Activated B cell treated with CpG ODN at 0.5 μM for 24 hours (primary cell): ENCODE results near the gene SLCO2A1. TPM values are rescaled to one million over a fixed set of nuclear protein-coding genes. Genes with fewer than 3 reads are reported as not detected.

ENCODE experiments used
- ATAC-seq: fragments of 200-7000 bp; cut with Tn5 transposase; one replicate; pipeline ENCODE4 v1.10.0; 2021; ENCODE audit warnings: low read depth, mild to moderate bottlenecking, moderate library complexity
- CTCF ChIA-PET: fragments of 350-600 bp; sonication (Branson Sonifier 250); formaldehyde crosslinking; loops from one replicate; lab custom pipeline; 2021; ENCODE audit warnings: antibody characterized with exemption; lab: Charles Lee
- POLR2A ChIA-PET: fragments of 350-600 bp; sonication (Branson Sonifier 250); formaldehyde crosslinking; loops from one replicate; lab custom pipeline; 2021; ENCODE audit warnings: antibody characterized with exemption; lab: Charles Lee
- DNase-seq: peaks from one replicate; pipeline ENCODE4 v3.0.0; 2022
- H3K27ac Mint-ChIP-seq: one replicate; pipeline ENCODE4 v1.8.0; 2020; ENCODE audit warnings: mixed read lengths
- H3K27me3 Mint-ChIP-seq: one replicate; pipeline ENCODE4 v1.8.0; 2021; ENCODE audit warnings: mixed read lengths
- H3K36me3 Mint-ChIP-seq: one replicate; pipeline ENCODE4 v1.8.0; 2021; ENCODE audit warnings: low read depth, mixed read lengths
- H3K4me1 Mint-ChIP-seq: one replicate; pipeline ENCODE4 v1.8.0; 2021; ENCODE audit warnings: mixed read lengths
- H3K4me3 Mint-ChIP-seq: one replicate; pipeline ENCODE4 v1.8.0; 2020; ENCODE audit warnings: mild to moderate bottlenecking, mixed read lengths
- H3K9me3 Mint-ChIP-seq: one replicate; pipeline ENCODE4 v1.8.0; 2020; ENCODE audit warnings: mixed read lengths
- intact Hi-C: fragments of 100-400 bp; cut with micrococcal nuclease; formaldehyde crosslinking; loops from one replicate; pipeline ENCODE4 v1.15.1; 2024
- total RNA-seq: library from RNA; stranded (reverse); gene quantifications from 2 replicates; pipeline ENCODE4 v1.2.3, GENCODE V29; 2022
- TF ChIP-seq, protein P1 (sequence below): fragments of 200-600 bp; IDR thresholded peaks from one replicate; pipeline ENCODE4 v1.8.0; 2022; ENCODE audit warnings: antibody characterized with exemption, mild to moderate bottlenecking

SLCO2A1 gene
- total RNA-seq, 1 donor from 2014 or later: not detected

DNA sequence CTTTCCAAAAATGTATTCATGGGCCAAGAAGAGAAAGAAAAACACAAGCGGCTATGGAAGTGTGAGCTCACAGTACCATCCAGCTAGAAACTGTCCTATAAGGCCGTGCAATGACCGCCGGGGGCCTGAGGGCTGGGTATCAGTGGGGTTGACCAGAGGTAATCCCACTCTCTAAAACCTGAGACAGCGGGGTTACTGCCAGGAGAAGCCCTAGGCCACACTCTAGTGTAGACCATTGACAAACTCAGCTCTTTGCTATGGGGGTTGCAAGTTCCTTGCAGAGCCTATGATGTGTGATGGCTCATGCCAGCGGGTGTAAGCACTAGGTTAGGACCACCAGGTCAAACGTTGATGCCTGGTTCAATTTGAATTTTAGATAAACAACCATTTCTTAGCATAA, 25.9 kb upstream of the SLCO2A1 start:
- CTCF ChIA-PET: no interaction called here
- Mint-ChIP-seq H3K4me3 (no peak overlapping the region), H3K27me3 (peaks cover 1% of the 10 kb centered on the region), H3K27ac (no peak overlapping the region), H3K4me1 (no peaks in the 10 kb centered on the region), H3K36me3 (no peaks in the 10 kb centered on the region), H3K9me3 (no peaks in the 10 kb centered on the region)
- no peak for ATAC-seq
- TF ChIP-seq, protein P1, sequence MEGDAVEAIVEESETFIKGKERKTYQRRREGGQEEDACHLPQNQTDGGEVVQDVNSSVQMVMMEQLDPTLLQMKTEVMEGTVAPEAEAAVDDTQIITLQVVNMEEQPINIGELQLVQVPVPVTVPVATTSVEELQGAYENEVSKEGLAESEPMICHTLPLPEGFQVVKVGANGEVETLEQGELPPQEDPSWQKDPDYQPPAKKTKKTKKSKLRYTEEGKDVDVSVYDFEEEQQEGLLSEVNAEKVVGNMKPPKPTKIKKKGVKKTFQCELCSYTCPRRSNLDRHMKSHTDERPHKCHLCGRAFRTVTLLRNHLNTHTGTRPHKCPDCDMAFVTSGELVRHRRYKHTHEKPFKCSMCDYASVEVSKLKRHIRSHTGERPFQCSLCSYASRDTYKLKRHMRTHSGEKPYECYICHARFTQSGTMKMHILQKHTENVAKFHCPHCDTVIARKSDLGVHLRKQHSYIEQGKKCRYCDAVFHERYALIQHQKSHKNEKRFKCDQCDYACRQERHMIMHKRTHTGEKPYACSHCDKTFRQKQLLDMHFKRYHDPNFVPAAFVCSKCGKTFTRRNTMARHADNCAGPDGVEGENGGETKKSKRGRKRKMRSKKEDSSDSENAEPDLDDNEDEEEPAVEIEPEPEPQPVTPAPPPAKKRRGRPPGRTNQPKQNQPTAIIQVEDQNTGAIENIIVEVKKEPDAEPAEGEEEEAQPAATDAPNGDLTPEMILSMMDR: no peak
- intact Hi-C loops: no loop called here
- no peak for DNase-seq
- POLR2A ChIA-PET: no interaction called here

GRCh38 chr3:134054881-134055280, 25.2 kb upstream of the SLCO2A1 start:
- H3K4me3 Mint-ChIP-seq: no peak overlapping the region

DNA sequence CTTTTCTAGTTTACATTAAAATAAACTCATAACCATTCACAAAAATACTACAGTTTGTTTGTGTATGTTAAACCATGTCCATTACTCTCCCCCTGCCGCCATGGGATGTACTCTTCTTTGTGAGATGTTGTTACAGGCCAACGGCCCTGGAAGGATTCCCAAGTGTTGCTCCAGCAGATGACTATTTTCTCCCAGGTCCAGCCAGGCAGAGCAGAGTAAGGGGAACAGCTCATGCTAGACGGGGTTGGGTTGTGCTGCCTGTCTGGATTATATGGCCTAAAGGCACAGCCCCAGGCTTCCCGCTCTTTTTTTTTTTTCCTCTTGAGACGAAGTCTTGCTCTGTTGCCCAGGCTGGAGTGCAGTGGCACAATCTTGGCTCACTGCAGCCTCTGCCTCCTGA, 24.5 kb upstream of the SLCO2A1 start:
- H3K4me3 Mint-ChIP-seq: no peak overlapping the region
- ATAC-seq (no peak), DNase-seq (no peak)
- intact Hi-C loops: no loop called here
- POLR2A ChIA-PET: no interaction called here
- TF ChIP-seq, protein P1: no peak
- CTCF ChIA-PET: no interaction called here
- H3K27me3 Mint-ChIP-seq: peaks cover 10% of the 10 kb centered on the region
- H3K4me1 Mint-ChIP-seq: no peaks in the 10 kb centered on the region
- H3K36me3 Mint-ChIP-seq: no peaks in the 10 kb centered on the region
- H3K9me3 Mint-ChIP-seq: no peaks in the 10 kb centered on the region
- H3K27ac Mint-ChIP-seq: no peak overlapping the region

More at GRCh38 chr3:134054881-134055280, 25.2 kb upstream of the SLCO2A1 start:
- intact Hi-C loops: no loop called here
- POLR2A ChIA-PET: no interaction called here
- TF ChIP-seq, protein P1: no peak
- Mint-ChIP-seq H3K4me1 (no peaks in the 10 kb centered on the region), H3K36me3 (no peaks in the 10 kb centered on the region), H3K9me3 (no peaks in the 10 kb centered on the region), H3K27me3 (peaks cover 4% of the 10 kb centered on the region), H3K27ac (no peak overlapping the region)
- no peak for ATAC-seq
- CTCF ChIA-PET: no interaction called here
- DNase-seq: no peak

DNA sequence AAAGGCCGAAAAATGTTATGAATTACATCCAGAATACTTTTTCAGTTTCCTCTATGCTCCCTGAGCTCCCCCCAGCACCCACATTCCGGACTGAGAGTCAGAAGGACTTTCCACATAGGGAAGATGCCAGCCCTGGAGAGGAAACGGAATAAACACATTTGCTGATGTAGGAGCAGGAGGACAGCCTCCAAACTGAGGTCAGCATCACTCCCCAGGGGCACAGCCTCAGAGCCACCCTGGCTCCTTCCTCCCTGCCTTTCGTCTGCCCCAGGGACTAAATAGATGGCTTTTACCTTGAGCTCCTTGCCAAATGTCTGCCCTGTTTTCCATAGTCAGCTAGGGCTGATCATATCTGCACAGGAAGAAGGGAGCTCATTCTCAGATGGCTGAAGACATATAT, 22.6 kb upstream of the SLCO2A1 start:
- Mint-ChIP-seq H3K36me3 (no peaks in the 10 kb centered on the region), H3K4me3 (no peak overlapping the region), H3K27me3 (peaks cover 9% of the 10 kb centered on the region), H3K9me3 (no peaks in the 10 kb centered on the region), H3K27ac (no peak overlapping the region), H3K4me1 (no peaks in the 10 kb centered on the region)
- intact Hi-C loops: no loop called here
- no peak for DNase-seq
- no peak for ATAC-seq
- ChIA-PET POLR2A (no interaction called here), CTCF (no interaction called here)
- TF ChIP-seq, protein P1: no peak

GRCh38 chr3:134049676-134050075, 20.0 kb upstream of the SLCO2A1 start:
- Mint-ChIP-seq H3K27me3 (peaks cover 9% of the 10 kb centered on the region), H3K9me3 (peaks cover 9% of the 10 kb centered on the region), H3K36me3 (no peaks in the 10 kb centered on the region), H3K4me1 (no peaks in the 10 kb centered on the region), H3K27ac (no peak overlapping the region), H3K4me3 (no peak overlapping the region)
- TF ChIP-seq, protein P1: no peak
- ATAC-seq (no peak), DNase-seq (no peak)
- intact Hi-C loops: no loop called here
- CTCF ChIA-PET: no interaction called here
- POLR2A ChIA-PET: no interaction called here
